ENCODE measurements around the gene TRMT61A.

TRMT61A gene

GRCh38 chr14:103520269-103520656 is 8.7 kb upstream of the TRMT61A start:
- peak overlapping the region; percentile 96 for H3K27ac ChIP-seq
- TF ChIP-seq ZFX (IDR thresholded peaks at IDR 0.05; ENCODE audit: borderline replicate concordance) (no peak), CTCF (IDR thresholded peaks at IDR 0.05) (no peak)

- peak; percentile 67 for TF ChIP-seq CTCF (IDR thresholded peaks at IDR 0.05)
- TF ChIP-seq ZFX (IDR thresholded peaks at IDR 0.05; ENCODE audit: borderline replicate concordance): no peak
- H3K27ac ChIP-seq: peak overlapping the region; percentile 96
These were observed 8.1 kb upstream of the TRMT61A start for GRCh38 chr14:103520657-103521437.

GRCh38 chr14:103521438-103521950 is 7.5 kb upstream of the TRMT61A start:
- TF ChIP-seq CTCF (IDR thresholded peaks at IDR 0.05) (peak; percentile 10; the same call in 1 of the 2 replicates), ZFX (IDR thresholded peaks at IDR 0.05; ENCODE audit: borderline replicate concordance) (no peak)
- peak overlapping the region; percentile 96 for H3K27ac ChIP-seq

GRCh38 chr14:103521951-103522563 is 6.9 kb upstream of the TRMT61A start:
- peak overlapping the region; percentile 96 for H3K27ac ChIP-seq
- TF ChIP-seq ZFX (IDR thresholded peaks at IDR 0.05; ENCODE audit: borderline replicate concordance): no peak
- TF ChIP-seq CTCF (IDR thresholded peaks at IDR 0.05): no peak

- no peak for TF ChIP-seq CTCF (IDR thresholded peaks at IDR 0.05)
- no peak for TF ChIP-seq ZFX (IDR thresholded peaks at IDR 0.05; ENCODE audit: borderline replicate concordance)
- H3K27ac ChIP-seq: peak within 1 kb of the TSS; percentile 96
These were observed 6.1 kb upstream of the TRMT61A start, which contains the start of gene CKB for GRCh38 chr14:103522649-103523574. Gene CKB (minus strand): TSS chr14:103522830. CDS start chr14:103522493, 337 bp downstream.

- H3K27ac ChIP-seq: peak overlapping the region; percentile 96
- no peak for TF ChIP-seq CTCF (IDR thresholded peaks at IDR 0.05)
- no peak for TF ChIP-seq ZFX (IDR thresholded peaks at IDR 0.05; ENCODE audit: borderline replicate concordance)
These were observed 5.4 kb upstream of the TRMT61A start for GRCh38 chr14:103523575-103523954.
